Trophoblast cell (in vitro differentiated cells and primary cell): ENCODE measurements around the gene SERPINB11.

Source experiments
- DNase-seq, 2 donors: peaks; one replicate each; pipeline ENCODE4 v3.0.0-alpha.2; 2016
- H2AFZ ChIP-seq: 2 replicates; pipeline ENCODE4 v1.6.1; 2013; ENCODE audit warnings: low read length, moderate library complexity, mild to moderate bottlenecking; ENCODE audit not compliant: insufficient read depth, poor library complexity
- H2AK5ac ChIP-seq: 2 replicates; pipeline ENCODE4 v1.6.1; 2013; ENCODE audit warnings: mild to moderate bottlenecking, low read length
- H2BK120ac ChIP-seq: 2 replicates; pipeline ENCODE4 v1.6.1; 2013; ENCODE audit warnings: low read length, mild to moderate bottlenecking, moderate library complexity; ENCODE audit not compliant: insufficient read depth, poor library complexity
- H2BK12ac ChIP-seq: 2 replicates; pipeline ENCODE4 v1.6.1; 2013; ENCODE audit warnings: mild to moderate bottlenecking, low read length, moderate library complexity
- H2BK5ac ChIP-seq: 2 replicates; pipeline ENCODE4 v1.6.1; 2013; ENCODE audit warnings: low read length, low read depth, moderate library complexity, mild to moderate bottlenecking; ENCODE audit not compliant: poor library complexity
- H3K14ac ChIP-seq: 2 replicates; pipeline ENCODE4 v1.6.1; 2013; ENCODE audit warnings: mild to moderate bottlenecking, low read length
- H3K18ac ChIP-seq: 2 replicates; pipeline ENCODE4 v1.6.1; 2013; ENCODE audit warnings: mild to moderate bottlenecking, low read length
- H3K23ac ChIP-seq: 2 replicates; pipeline ENCODE4 v1.6.1; 2013; ENCODE audit warnings: low read length
- H3K27ac ChIP-seq: 2 replicates; pipeline ENCODE4 v1.5.1; 2013; ENCODE audit warnings: low read depth, mild to moderate bottlenecking, inconsistent platforms, low read length, moderate library complexity
- H3K27me3 ChIP-seq: 2 replicates; pipeline ENCODE4 v1.6.1; 2013; ENCODE audit warnings: inconsistent platforms, mild to moderate bottlenecking, low read length, moderate library complexity; ENCODE audit not compliant: insufficient read depth
- H3K36me3 ChIP-seq, 2 experiments: 1 replicate in 1 of 2; 2 replicates in 1 of 2; pipeline ENCODE4 v1.6.1; 2013; ENCODE audit warnings: low read length in 2 of 2, mild to moderate bottlenecking in 2 of 2, moderate library complexity in 1 of 2; ENCODE audit not compliant: insufficient read depth in 2 of 2, control insufficient read depth in 1 of 2
- H3K4ac ChIP-seq: 2 replicates; pipeline ENCODE4 v1.6.1; 2013; ENCODE audit warnings: low read depth, mild to moderate bottlenecking, low read length, moderate library complexity
- H3K4me1 ChIP-seq, 2 experiments: 1 replicate in 1 of 2; 2 replicates in 1 of 2; pipeline ENCODE4 v1.6.1; 2013; ENCODE audit warnings: low read length in 2 of 2, mild to moderate bottlenecking in 2 of 2, moderate library complexity in 1 of 2; ENCODE audit not compliant: insufficient read depth in 2 of 2, control insufficient read depth in 1 of 2
- H3K4me2 ChIP-seq: 2 replicates; pipeline ENCODE4 v1.6.1; 2013; ENCODE audit warnings: inconsistent platforms, mild to moderate bottlenecking, low read length, moderate library complexity
- H3K4me3 ChIP-seq: 2 replicates; pipeline ENCODE4 v1.5.1; 2013; ENCODE audit warnings: mild to moderate bottlenecking, low read depth, low read length, inconsistent platforms
- H3K79me1 ChIP-seq: one replicate; pipeline ENCODE4 v1.6.1; 2013; ENCODE audit warnings: low read length
- H3K79me2 ChIP-seq: 2 replicates; pipeline ENCODE4 v1.6.1; 2013; ENCODE audit warnings: low read length, mild to moderate bottlenecking; ENCODE audit not compliant: control insufficient read depth, insufficient read depth, poor library complexity
- H3K9ac ChIP-seq: 2 replicates; pipeline ENCODE4 v1.6.1; 2013; ENCODE audit warnings: mild to moderate bottlenecking, low read length
- H3K9me3 ChIP-seq: 2 replicates; pipeline ENCODE4 v1.6.1; 2013; ENCODE audit warnings: low read depth, mild to moderate bottlenecking, control low read depth, inconsistent platforms, low read length; ENCODE audit not compliant: insufficient read depth
- H4K12ac ChIP-seq: 2 replicates; pipeline ENCODE4 v1.6.1; 2013; ENCODE audit warnings: low read depth, mild to moderate bottlenecking, low read length, moderate library complexity
- H4K8ac ChIP-seq: 2 replicates; pipeline ENCODE4 v1.6.1; 2013; ENCODE audit warnings: low read depth, mild to moderate bottlenecking, low read length, moderate library complexity
- H4K91ac ChIP-seq: one replicate; pipeline ENCODE4 v1.6.1; 2013; ENCODE audit warnings: low read depth, mild to moderate bottlenecking, low read length, moderate library complexity
- WGBS: extraction: QIAGEN DNeasy Blood & Tissue Kit; methylation state at CpG from one replicate; pipeline ENCODE4 v1.1.7; 2013; ENCODE audit warnings: missing lambda C conversion rate; ENCODE audit not compliant: insufficient read length, insufficient coverage; ENCODE audit errors: extremely low coverage; 5-methylcytosine and 5-hydroxymethylcytosine counted together

Gene SERPINB11

DNA sequence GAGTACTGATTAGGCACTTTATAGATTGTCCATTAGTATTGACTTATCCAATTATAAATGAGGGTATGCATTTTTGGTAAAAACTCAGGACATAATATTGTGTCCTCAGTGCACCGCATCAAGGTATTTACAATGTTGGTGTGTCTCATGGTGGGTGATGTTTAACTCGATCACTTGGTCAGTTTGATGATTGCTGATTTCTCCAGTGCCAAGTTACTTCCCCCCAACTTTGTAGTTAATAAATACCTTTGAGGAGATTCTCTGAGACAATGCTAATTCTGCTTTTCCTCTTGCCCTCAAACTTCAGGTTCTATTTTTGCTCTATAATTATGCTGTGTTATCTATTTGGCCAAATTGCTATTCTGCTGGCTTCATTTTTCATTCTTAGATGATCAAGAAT is 44.2 kb downstream of the SERPINB11 start:
- Histone ChIP-seq H3K23ac (no peak overlapping the region), H3K4me2 (no peak overlapping the region), H3K36me3 (no peaks in the 10 kb centered on the region), H4K91ac (no peak overlapping the region), H2BK120ac (no peak overlapping the region), H3K18ac (no peak overlapping the region), H2BK12ac (no peak overlapping the region), H2AK5ac (no peak overlapping the region), H3K4me3 (no peak overlapping the region), H2AFZ (no peak overlapping the region), H3K79me2 (no peaks in the 10 kb centered on the region), H3K4ac (no peak overlapping the region), H3K27ac (no peak overlapping the region), H3K27me3 (no peaks in the 10 kb centered on the region), H3K4me1 (no peaks in the 10 kb centered on the region), H4K8ac (no peak overlapping the region), H2BK5ac (no peak overlapping the region), H3K14ac (no peak overlapping the region), H3K79me1 (no peaks in the 10 kb centered on the region), H4K12ac (no peak overlapping the region), H3K9ac (no peak overlapping the region), H3K9me3 (no peaks in the 10 kb centered on the region)
- DNase-seq = no peak
- no CpG with 5 or more reads among the region's 2 CpGs for WGBS

DNA sequence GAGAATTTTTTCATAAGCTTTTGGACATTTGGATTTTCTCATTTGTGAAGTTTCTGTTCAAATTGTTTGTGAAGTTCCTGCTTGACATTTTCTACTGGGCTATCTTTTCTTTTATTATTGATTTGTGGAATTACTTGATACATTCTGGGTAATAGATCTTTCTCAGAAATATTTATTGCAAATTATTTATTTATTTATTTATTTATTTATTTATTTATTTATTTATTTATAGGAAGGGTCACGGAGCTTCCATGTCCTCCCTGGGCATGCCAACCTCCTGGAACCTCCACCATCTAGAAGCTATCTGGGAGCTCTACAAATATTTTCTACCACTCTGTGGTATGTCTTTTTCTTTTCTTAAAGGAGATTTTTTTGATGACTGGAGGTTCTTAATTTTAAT is 46.7 kb downstream of the SERPINB11 start:
- no peaks in the 10 kb centered on the region for H3K36me3 ChIP-seq
- H3K4me2 ChIP-seq = no peak overlapping the region
- H2AFZ ChIP-seq = no peak overlapping the region
- H3K79me2 ChIP-seq = no peaks in the 10 kb centered on the region
- no peak overlapping the region for H3K23ac ChIP-seq
- WGBS = no CpG with 5 or more reads among the region's 1 CpG
- H2BK12ac ChIP-seq = no peak overlapping the region
- H2BK5ac ChIP-seq = no peak overlapping the region
- H3K4me1 ChIP-seq = no peaks in the 10 kb centered on the region
- no peak overlapping the region for H3K18ac ChIP-seq
- no peak overlapping the region for H3K9ac ChIP-seq
- H3K9me3 ChIP-seq = no peaks in the 10 kb centered on the region
- H2AK5ac ChIP-seq = no peak overlapping the region
- H3K4ac ChIP-seq = no peak overlapping the region
- H3K27ac ChIP-seq = no peak overlapping the region
- DNase-seq = no peak
- H3K27me3 ChIP-seq = no peaks in the 10 kb centered on the region
- H4K91ac ChIP-seq = no peak overlapping the region
- no peak overlapping the region for H4K12ac ChIP-seq
- H3K79me1 ChIP-seq = no peaks in the 10 kb centered on the region
- H2BK120ac ChIP-seq = no peak overlapping the region
- H3K14ac ChIP-seq = no peak overlapping the region
- H4K8ac ChIP-seq = no peak overlapping the region
- no peak overlapping the region for H3K4me3 ChIP-seq

DNA sequence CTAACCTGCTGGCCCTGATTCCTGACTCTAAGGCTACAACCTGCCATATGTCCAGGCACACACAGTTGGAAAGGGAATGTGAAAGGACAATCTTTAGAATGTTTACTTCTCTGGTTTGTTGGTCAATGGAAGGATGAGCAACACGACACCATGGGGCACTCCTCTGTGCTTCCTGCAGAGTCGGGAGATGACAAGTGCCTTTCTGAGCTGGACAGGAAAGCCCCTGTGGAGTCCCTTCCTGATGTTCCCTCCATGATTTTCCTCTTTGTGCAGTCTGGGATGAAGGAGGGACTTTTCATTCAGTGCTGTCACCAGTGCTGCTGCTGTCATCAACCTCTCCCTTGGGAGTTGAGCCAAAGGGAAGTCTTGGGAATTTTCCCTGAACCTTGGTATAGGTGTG is 49.9 kb downstream of the SERPINB11 start:
- Histone ChIP-seq H3K4me2 (no peak overlapping the region), H3K23ac (no peak overlapping the region), H3K4me3 (no peak overlapping the region), H3K14ac (no peak overlapping the region), H4K8ac (no peak overlapping the region), H3K9ac (no peak overlapping the region), H3K4ac (no peak overlapping the region), H3K27ac (no peak overlapping the region), H3K79me2 (no peaks in the 10 kb centered on the region), H4K12ac (no peak overlapping the region), H2AK5ac (no peak overlapping the region), H3K9me3 (no peaks in the 10 kb centered on the region), H2BK12ac (no peak overlapping the region), H3K18ac (no peak overlapping the region), H3K36me3 (no peaks in the 10 kb centered on the region), H2AFZ (no peak overlapping the region), H4K91ac (no peak overlapping the region), H2BK120ac (no peak overlapping the region), H3K27me3 (no peaks in the 10 kb centered on the region), H3K79me1 (no peaks in the 10 kb centered on the region), H2BK5ac (no peak overlapping the region), H3K4me1 (no peaks in the 10 kb centered on the region)
- no peak for DNase-seq
- no CpG with 5 or more reads among the region's 2 CpGs for WGBS

DNA sequence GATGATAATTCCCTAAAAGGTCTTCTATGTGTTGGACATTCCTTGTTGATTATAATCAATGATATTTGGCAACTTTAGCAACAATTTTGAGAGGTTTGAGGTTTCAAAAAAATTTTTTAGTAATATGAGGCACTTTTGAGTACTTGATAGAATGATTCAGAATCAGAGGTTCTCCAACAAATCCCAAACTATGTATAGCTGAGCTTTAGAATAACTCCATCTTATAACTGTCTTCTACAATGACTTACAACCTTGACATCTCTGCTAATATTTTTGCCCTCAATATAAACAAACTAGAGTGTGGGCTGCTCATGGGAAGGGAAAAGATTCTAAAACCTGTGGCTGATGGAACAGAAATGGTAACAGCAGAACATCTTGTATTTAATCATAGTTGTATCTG is 50.9 kb downstream of the SERPINB11 start:
- Histone ChIP-seq H3K4me3 (no peak overlapping the region), H2BK5ac (no peak overlapping the region), H3K9ac (no peak overlapping the region), H3K4me2 (no peak overlapping the region), H3K27me3 (no peaks in the 10 kb centered on the region), H3K18ac (no peak overlapping the region), H3K79me2 (no peaks in the 10 kb centered on the region), H2AK5ac (no peak overlapping the region), H3K36me3 (no peaks in the 10 kb centered on the region), H2BK12ac (no peak overlapping the region), H4K8ac (no peak overlapping the region), H3K9me3 (no peaks in the 10 kb centered on the region), H2BK120ac (no peak overlapping the region), H3K4me1 (no peaks in the 10 kb centered on the region), H3K79me1 (no peaks in the 10 kb centered on the region), H4K91ac (no peak overlapping the region), H2AFZ (no peak overlapping the region), H3K4ac (no peak overlapping the region), H3K14ac (no peak overlapping the region), H4K12ac (no peak overlapping the region), H3K27ac (no peak overlapping the region), H3K23ac (no peak overlapping the region)
- DNase-seq = no peak

DNA sequence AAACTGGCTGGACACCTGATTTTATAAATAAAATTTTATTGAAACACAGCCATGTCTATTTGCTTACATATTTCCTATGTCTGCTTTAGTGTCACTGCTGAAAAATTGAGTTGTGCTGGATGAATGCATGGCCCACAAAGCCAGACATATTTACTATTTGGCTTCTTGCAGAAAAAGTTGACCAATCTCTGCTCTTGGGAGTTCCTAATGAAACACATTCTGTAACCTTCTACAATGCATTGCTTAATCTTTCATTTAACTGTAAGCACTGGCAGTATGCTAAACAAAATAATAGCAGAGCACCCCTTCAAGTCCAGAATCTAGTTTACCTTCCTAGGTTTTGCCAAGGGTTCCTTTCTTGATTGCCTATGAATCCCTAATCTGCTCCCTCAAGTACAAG is 54.8 kb downstream of the SERPINB11 start:
- Histone ChIP-seq H4K8ac (no peak overlapping the region), H3K36me3 (no peaks in the 10 kb centered on the region), H3K27ac (no peak overlapping the region), H3K23ac (no peak overlapping the region), H3K18ac (no peak overlapping the region), H3K4me1 (no peaks in the 10 kb centered on the region), H2BK120ac (no peak overlapping the region), H3K9ac (no peak overlapping the region), H3K9me3 (peaks cover 5% of the 10 kb centered on the region), H3K79me2 (no peaks in the 10 kb centered on the region), H2AK5ac (no peak overlapping the region), H4K91ac (no peak overlapping the region), H3K27me3 (no peaks in the 10 kb centered on the region), H3K14ac (no peak overlapping the region), H3K4ac (no peak overlapping the region), H2BK5ac (no peak overlapping the region), H2BK12ac (no peak overlapping the region), H2AFZ (no peak overlapping the region), H3K79me1 (no peaks in the 10 kb centered on the region), H4K12ac (no peak overlapping the region), H3K4me2 (no peak overlapping the region), H3K4me3 (no peak overlapping the region)
- DNase-seq = no peak
